Measurements from ENCODE around the gene GCFC2. TPM values are rescaled to one million over a fixed set of nuclear protein-coding genes. Genes with fewer than 3 reads are reported as not detected.
A peak's percentile ranks its signal among the peaks of the same experiment; 100 is the strongest.

The GCFC2 gene
- 35.6 TPM for total RNA-seq

DNA sequence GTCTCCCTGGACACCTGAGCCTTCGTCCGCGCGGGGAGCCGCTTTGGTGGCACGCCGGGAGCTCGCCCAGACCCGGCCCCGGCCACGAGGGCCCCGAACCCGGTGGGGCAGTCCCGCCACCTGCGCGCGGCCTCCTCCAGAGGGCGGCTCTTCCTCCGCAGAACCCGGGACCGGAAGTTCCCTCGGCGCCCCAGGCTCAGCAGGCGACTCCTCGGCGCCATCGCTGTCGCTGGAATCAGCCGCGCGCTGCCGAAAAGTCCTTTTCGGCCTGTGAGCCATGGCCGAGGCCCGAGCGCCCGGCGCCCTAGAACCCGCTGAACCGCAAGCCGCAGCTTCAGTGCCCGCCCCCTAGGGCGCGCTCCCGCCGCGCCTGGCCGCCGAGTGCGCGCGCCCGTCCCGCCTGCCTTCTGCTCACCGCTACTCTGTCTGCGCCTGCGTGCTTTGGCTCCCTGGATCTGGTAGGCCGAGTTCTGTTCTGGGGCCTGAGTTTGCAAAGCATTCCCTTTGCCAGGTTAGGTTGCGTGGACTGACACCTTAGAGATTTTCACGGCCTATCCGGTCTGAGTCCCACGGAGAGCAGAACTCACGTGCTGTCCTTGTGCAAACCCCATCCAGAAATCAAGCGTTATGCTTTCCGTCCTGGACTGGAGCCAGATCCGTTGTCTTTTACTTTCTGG lies at the start of gene GCFC2:
TSS of gene GCFC2 (minus strand) at position 339 of the 677 bp plus-strand sequence. CDS start at position 279, 60 bp downstream.
- H3K9me3 ChIP-seq: no peaks in the 10 kb centered on the region
- H3K27ac ChIP-seq: peak within 1 kb of the TSS; percentile 90
- H3K27me3 ChIP-seq: no peaks in the 10 kb centered on the region
- TF ChIP-seq CTCF (IDR thresholded peaks at IDR 0.05): peak in 1 of 3 experiments; percentile 19
- TF ChIP-seq POLR2AphosphoS5 (IDR thresholded peaks at IDR 0.05; ENCODE audit: insufficient read depth in 1 of 2, low read depth in 1 of 2): peak in 1 of 2 donors; percentile 70
- no peak for TF ChIP-seq POLR2A (IDR thresholded peaks at IDR 0.05)
- DNase-seq (ENCODE audit: extremely low spot score in 2 of 2): no peak
- H3K4me1 ChIP-seq: peaks cover 25% of the 10 kb centered on the region
- H3K4me3 ChIP-seq: peak within 1 kb of the TSS; percentile 58 to 87
- intact Hi-C loops (cut with DNase I): no loop called here
- H3K36me3 ChIP-seq: no peaks in the 10 kb centered on the region

- Histone ChIP-seq H3K4me3 (no peak overlapping the region), H3K9me3 (no peaks in the 10 kb centered on the region), H3K27me3 (no peaks in the 10 kb centered on the region), H3K36me3 (no peaks in the 10 kb centered on the region), H3K4me1 (no peaks in the 10 kb centered on the region), H3K27ac (no peak overlapping the region)
- TF ChIP-seq POLR2A (IDR thresholded peaks at IDR 0.05) (no peak), POLR2AphosphoS5 (IDR thresholded peaks at IDR 0.05; ENCODE audit: insufficient read depth in 1 of 2, low read depth in 1 of 2) (no peak), CTCF (IDR thresholded peaks at IDR 0.05) (no peak)
- DNase-seq (ENCODE audit: extremely low spot score in 2 of 2): no peak
- intact Hi-C loops (cut with DNase I): no loop called here
Measured at GRCh38 chr2:75752828-75753227, 42.1 kb upstream of the GCFC2 start.

DNA sequence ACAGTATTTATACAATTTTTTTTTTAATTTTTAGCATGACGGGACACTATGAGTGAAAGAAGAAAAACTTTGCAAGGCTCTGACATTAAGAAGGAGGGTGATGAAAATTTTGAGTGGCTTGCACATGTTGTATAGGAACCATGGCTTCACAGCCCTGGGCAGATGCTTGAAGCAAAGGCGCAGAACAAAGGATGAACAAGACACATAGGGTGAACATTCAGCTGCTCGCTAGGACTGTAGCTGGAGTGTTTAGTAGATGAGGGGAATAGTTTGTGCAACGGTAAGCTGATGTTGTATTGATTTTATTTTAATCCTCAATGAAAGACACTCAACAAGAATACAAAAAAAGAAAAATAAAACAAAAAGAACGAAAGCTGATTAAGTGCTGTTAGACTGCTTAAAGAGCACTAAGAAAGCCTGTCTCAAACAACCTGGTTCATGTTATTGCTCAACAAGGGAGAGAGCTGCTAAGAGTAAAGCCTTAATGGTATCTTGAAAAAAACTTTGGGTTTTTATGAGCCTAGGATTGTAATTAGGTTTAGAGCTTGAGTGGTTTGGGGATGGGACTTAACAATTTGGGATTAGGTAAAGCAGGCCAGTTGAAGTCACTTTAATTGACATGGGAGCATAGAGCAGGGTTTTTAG lies 41.2 kb upstream of the GCFC2 start:
- H3K27me3 ChIP-seq: no peaks in the 10 kb centered on the region
- no peaks in the 10 kb centered on the region for H3K9me3 ChIP-seq
- H3K36me3 ChIP-seq: no peaks in the 10 kb centered on the region
- DNase-seq (ENCODE audit: extremely low spot score in 2 of 2): no peak
- H3K4me1 ChIP-seq: no peaks in the 10 kb centered on the region
- intact Hi-C loops (cut with DNase I): no loop called here
- no peak overlapping the region for H3K4me3 ChIP-seq
- H3K27ac ChIP-seq: no peak overlapping the region
- no peak for TF ChIP-seq POLR2A (IDR thresholded peaks at IDR 0.05)
- TF ChIP-seq CTCF (IDR thresholded peaks at IDR 0.05): no peak
- TF ChIP-seq POLR2AphosphoS5 (IDR thresholded peaks at IDR 0.05; ENCODE audit: insufficient read depth in 1 of 2, low read depth in 1 of 2): no peak

- H3K36me3 ChIP-seq: no peaks in the 10 kb centered on the region
- H3K9me3 ChIP-seq: no peaks in the 10 kb centered on the region
- no peaks in the 10 kb centered on the region for H3K27me3 ChIP-seq
- H3K4me1 ChIP-seq: no peaks in the 10 kb centered on the region
- no peak overlapping the region for H3K4me3 ChIP-seq
- H3K27ac ChIP-seq: no peak overlapping the region
- intact Hi-C loops (cut with DNase I): no loop called here
- DNase-seq (ENCODE audit: extremely low spot score in 2 of 2): no peak
- TF ChIP-seq POLR2A (IDR thresholded peaks at IDR 0.05) (no peak), CTCF (IDR thresholded peaks at IDR 0.05) (no peak), POLR2AphosphoS5 (IDR thresholded peaks at IDR 0.05; ENCODE audit: insufficient read depth in 1 of 2, low read depth in 1 of 2) (no peak)
Measured at GRCh38 chr2:75751360-75751759, 40.6 kb upstream of the GCFC2 start.

GRCh38 chr2:75737961-75738360 lies 27.2 kb upstream of the GCFC2 start:
- no peak for DNase-seq (ENCODE audit: extremely low spot score in 2 of 2)
- Histone ChIP-seq H3K4me3 (no peak overlapping the region), H3K27ac (no peak overlapping the region), H3K4me1 (no peaks in the 10 kb centered on the region), H3K36me3 (no peaks in the 10 kb centered on the region), H3K9me3 (no peaks in the 10 kb centered on the region), H3K27me3 (no peaks in the 10 kb centered on the region)
- intact Hi-C loops (cut with DNase I): no loop called here
- no peak for TF ChIP-seq POLR2A (IDR thresholded peaks at IDR 0.05)
- TF ChIP-seq POLR2AphosphoS5 (IDR thresholded peaks at IDR 0.05; ENCODE audit: insufficient read depth in 1 of 2, low read depth in 1 of 2): no peak
- TF ChIP-seq CTCF (IDR thresholded peaks at IDR 0.05): no peak

Measured in vagina (tissue), 2 donors.